OCI-LY1 (cell line): Measurements from ENCODE around the gene HOXD3.

Experiments
- H2AFZ ChIP-seq: fragments of 200-600 bp; sonication (generic), shearing (Covaris generic); 2 replicates; pipeline ENCODE4 v1.6.0; 2014; ENCODE audit warnings: antibody characterized with exemption, mild to moderate bottlenecking, low read length
- H3F3A ChIP-seq: fragments of 200-600 bp; sonication (generic), shearing (Covaris generic); 2 replicates; pipeline ENCODE4 v1.6.0; 2014; ENCODE audit warnings: mild to moderate bottlenecking, antibody characterized with exemption, low read length, moderate library complexity; ENCODE audit not compliant: insufficient read depth
- H3K27ac ChIP-seq: fragments of 200-600 bp; sonication (generic); 2 replicates; pipeline ENCODE4 v1.5.1; 2014; ENCODE audit warnings: low read length, mixed run types, mild to moderate bottlenecking, low read depth; ENCODE audit not compliant: poor library complexity, severe bottlenecking
- H3K27me3 ChIP-seq: fragments of 200-600 bp; sonication (generic); 2 replicates; pipeline ENCODE4 v1.6.0; 2014; ENCODE audit warnings: antibody characterized with exemption, mild to moderate bottlenecking, low read length, moderate library complexity; ENCODE audit not compliant: insufficient read depth
- H3K36me3 ChIP-seq: fragments of 200-600 bp; sonication (generic); 2 replicates; pipeline ENCODE4 v1.6.1; 2014; ENCODE audit warnings: mild to moderate bottlenecking, antibody characterized with exemption, low read length, moderate library complexity, mixed read lengths; ENCODE audit not compliant: insufficient read depth
- H3K4me1 ChIP-seq: fragments of 200-600 bp; sonication (generic); 2 replicates; pipeline ENCODE4 v1.5.1; 2014; ENCODE audit warnings: mild to moderate bottlenecking, low read length, moderate library complexity; ENCODE audit not compliant: insufficient read depth, severe bottlenecking
- H3K4me2 ChIP-seq: fragments of 200-600 bp; sonication (generic), shearing (Covaris generic); 2 replicates; pipeline ENCODE4 v1.6.1; 2014; ENCODE audit warnings: low read length
- H3K4me3 ChIP-seq: fragments of 200-600 bp; sonication (generic); 2 replicates; pipeline ENCODE4 v1.5.1; 2014; ENCODE audit warnings: low read length, low read depth, mild to moderate bottlenecking, mixed read lengths; ENCODE audit not compliant: poor library complexity, severe bottlenecking
- H3K79me2 ChIP-seq: fragments of 200-600 bp; shearing (Covaris generic); 2 replicates; pipeline ENCODE4 v1.6.1; 2016; ENCODE audit warnings: mixed run types, low read length, mixed read lengths; ENCODE audit not compliant: insufficient read depth
- H3K9ac ChIP-seq: fragments of 200-600 bp; sonication (generic), shearing (Covaris generic); 2 replicates; pipeline ENCODE4 v1.6.1; 2014; ENCODE audit warnings: mild to moderate bottlenecking, low read length, mixed read lengths
- H3K9me2 ChIP-seq: fragments of 200-600 bp; sonication (generic), shearing (Covaris generic); 2 replicates; pipeline ENCODE4 v1.6.1; 2014; ENCODE audit warnings: low read depth, mild to moderate bottlenecking, low read length, mixed read lengths
- H3K9me3 ChIP-seq: fragments of 200-600 bp; shearing (Covaris generic); 2 replicates; pipeline ENCODE4 v1.6.1; 2014; ENCODE audit warnings: low read length, mixed read lengths
- H4K20me1 ChIP-seq: fragments of 200-600 bp; sonication (generic), shearing (Covaris generic); 2 replicates; pipeline ENCODE4 v1.6.0; 2016; ENCODE audit warnings: mild to moderate bottlenecking, low read length; ENCODE audit not compliant: insufficient read depth
- EZH2 ChIP-seq: fragments of 200-600 bp; sonication (generic), shearing (Covaris generic); IDR thresholded peaks from 2 replicates; pipeline ENCODE4 v1.8.0; 2017; ENCODE audit warnings: borderline replicate concordance, mixed run types, mild to moderate bottlenecking, antibody characterized with exemption, low read length, moderate library complexity, mixed read lengths
- TF ChIP-seq, protein P1 (sequence below): fragments of 200-600 bp; sonication (generic), shearing (Covaris generic); IDR thresholded peaks from 2 replicates; pipeline ENCODE4 v1.5.1; 2017; ENCODE audit warnings: mild to moderate bottlenecking, antibody characterized with exemption, low read length, moderate library complexity, mixed read lengths

Gene HOXD3

GRCh38 chr2:176202491-176202890 is 45.4 kb downstream of the HOXD3 start:
- H4K20me1 ChIP-seq, result no peaks in the 10 kb centered on the region
- H3K4me2 ChIP-seq, result no peak overlapping the region
- H3K4me1 ChIP-seq, result no peaks in the 10 kb centered on the region
- no peak overlapping the region for H3K4me3 ChIP-seq
- no peak overlapping the region for H2AFZ ChIP-seq
- no peaks in the 10 kb centered on the region for H3K27me3 ChIP-seq
- TF ChIP-seq, protein P1, sequence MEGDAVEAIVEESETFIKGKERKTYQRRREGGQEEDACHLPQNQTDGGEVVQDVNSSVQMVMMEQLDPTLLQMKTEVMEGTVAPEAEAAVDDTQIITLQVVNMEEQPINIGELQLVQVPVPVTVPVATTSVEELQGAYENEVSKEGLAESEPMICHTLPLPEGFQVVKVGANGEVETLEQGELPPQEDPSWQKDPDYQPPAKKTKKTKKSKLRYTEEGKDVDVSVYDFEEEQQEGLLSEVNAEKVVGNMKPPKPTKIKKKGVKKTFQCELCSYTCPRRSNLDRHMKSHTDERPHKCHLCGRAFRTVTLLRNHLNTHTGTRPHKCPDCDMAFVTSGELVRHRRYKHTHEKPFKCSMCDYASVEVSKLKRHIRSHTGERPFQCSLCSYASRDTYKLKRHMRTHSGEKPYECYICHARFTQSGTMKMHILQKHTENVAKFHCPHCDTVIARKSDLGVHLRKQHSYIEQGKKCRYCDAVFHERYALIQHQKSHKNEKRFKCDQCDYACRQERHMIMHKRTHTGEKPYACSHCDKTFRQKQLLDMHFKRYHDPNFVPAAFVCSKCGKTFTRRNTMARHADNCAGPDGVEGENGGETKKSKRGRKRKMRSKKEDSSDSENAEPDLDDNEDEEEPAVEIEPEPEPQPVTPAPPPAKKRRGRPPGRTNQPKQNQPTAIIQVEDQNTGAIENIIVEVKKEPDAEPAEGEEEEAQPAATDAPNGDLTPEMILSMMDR, result no peak
- TF ChIP-seq EZH2, result no peak
- H3K79me2 ChIP-seq, result no peaks in the 10 kb centered on the region
- no peak overlapping the region for H3K9ac ChIP-seq
- H3K9me2 ChIP-seq, result no peaks in the 10 kb centered on the region
- H3K36me3 ChIP-seq, result no peaks in the 10 kb centered on the region
- H3K27ac ChIP-seq, result no peak overlapping the region
- H3K9me3 ChIP-seq, result no peaks in the 10 kb centered on the region
- H3F3A ChIP-seq, result no peaks in the 10 kb centered on the region

DNA sequence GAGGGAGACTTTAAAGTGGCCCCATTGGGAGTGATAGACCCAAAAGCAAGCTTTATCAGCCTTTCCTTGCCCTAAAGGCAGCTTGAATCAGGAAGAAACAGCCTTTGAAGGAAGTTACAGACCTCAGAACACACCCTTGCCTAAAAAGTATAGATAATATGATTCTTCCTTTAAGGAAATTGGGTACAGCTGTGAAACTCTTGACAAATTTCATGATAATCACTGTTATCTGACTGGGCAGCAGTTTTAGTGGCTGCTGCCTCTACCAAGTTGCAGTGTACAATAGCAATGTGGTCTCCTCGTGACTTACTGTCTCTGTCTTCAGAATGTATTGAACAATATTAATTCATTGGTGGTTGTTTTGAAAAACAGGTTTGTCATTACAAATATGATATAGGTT is 48.0 kb downstream of the HOXD3 start:
- Histone ChIP-seq H3K27ac (no peak overlapping the region), H3K9me3 (no peaks in the 10 kb centered on the region), H3K9ac (no peak overlapping the region), H3F3A (no peaks in the 10 kb centered on the region), H3K79me2 (no peaks in the 10 kb centered on the region), H3K4me2 (no peak overlapping the region), H3K27me3 (no peaks in the 10 kb centered on the region), H3K9me2 (no peaks in the 10 kb centered on the region), H3K36me3 (no peaks in the 10 kb centered on the region), H3K4me3 (no peak overlapping the region), H3K4me1 (no peaks in the 10 kb centered on the region), H2AFZ (no peak overlapping the region), H4K20me1 (no peaks in the 10 kb centered on the region)
- TF ChIP-seq EZH2, result no peak
- TF ChIP-seq, protein P1, result no peak

GRCh38 chr2:176206136-176206535 is 49.0 kb downstream of the HOXD3 start:
- Histone ChIP-seq H2AFZ (no peak overlapping the region), H3K4me1 (no peaks in the 10 kb centered on the region), H3K9ac (no peak overlapping the region), H3K4me3 (no peak overlapping the region), H3K79me2 (no peaks in the 10 kb centered on the region), H3K27ac (no peak overlapping the region), H3K4me2 (no peak overlapping the region), H3K36me3 (no peaks in the 10 kb centered on the region), H3F3A (no peaks in the 10 kb centered on the region), H3K9me2 (no peaks in the 10 kb centered on the region), H3K9me3 (no peaks in the 10 kb centered on the region), H4K20me1 (no peaks in the 10 kb centered on the region), H3K27me3 (no peaks in the 10 kb centered on the region)
- TF ChIP-seq, protein P1, result no peak
- TF ChIP-seq EZH2, result no peak
